Measurements from ENCODE around the gene AMZ1.

The AMZ1 gene

DNA sequence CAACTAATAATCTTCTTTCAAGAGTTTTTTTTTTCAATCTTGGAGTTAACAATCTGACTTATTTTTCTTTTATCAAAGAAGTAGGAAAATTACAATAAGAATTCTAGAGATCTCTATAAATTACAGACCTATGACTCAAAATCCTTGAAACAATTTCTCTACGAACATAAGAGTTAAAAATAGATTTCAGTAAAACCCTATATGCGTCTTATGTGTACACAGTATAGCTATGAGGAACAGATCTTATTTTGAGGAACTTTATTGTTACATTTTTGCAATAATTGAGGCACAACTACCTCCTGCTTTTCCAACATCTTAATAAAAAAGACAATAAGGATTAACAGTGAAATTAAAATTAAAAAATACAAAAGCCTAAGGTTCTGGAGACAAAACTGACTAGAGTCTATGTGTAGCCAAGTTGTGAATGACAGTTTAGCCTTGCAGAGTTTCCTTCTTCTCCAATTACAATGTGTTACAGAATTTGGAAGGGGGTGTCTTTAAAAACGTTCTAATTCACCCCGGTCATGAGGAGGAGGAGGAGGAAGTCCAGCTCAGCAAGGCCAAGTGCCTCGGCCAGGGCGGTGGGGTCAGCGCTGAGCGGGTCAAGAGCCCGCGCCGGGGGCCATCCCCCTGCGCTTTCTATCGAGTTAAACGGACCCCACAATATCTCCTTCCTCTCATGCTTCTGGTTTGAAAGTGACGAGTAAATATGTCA lies 40.5 kb downstream of the AMZ1 start:
- WGBS (ENCODE audit: extremely low coverage, insufficient coverage, insufficient read length): no CpG with 5 or more reads among the region's 15 CpGs
- H2BK5ac ChIP-seq (ENCODE audit: low read depth, low read length, poor library complexity): no peak overlapping the region

GRCh38 chr7:2729031-2729892 lies 41.3 kb downstream of the AMZ1 start:
- peak overlapping the region; percentile 21 for H3K14ac ChIP-seq (ENCODE audit: low read length)
- H2BK120ac ChIP-seq (ENCODE audit: insufficient read depth, low read length, poor library complexity): no peak overlapping the region
- H4K91ac ChIP-seq (ENCODE audit: low read depth, low read length): peak overlapping the region; percentile 29
- no peak overlapping the region for H4K12ac ChIP-seq (ENCODE audit: low read depth, low read length)
- peaks cover 39 to 40% of the 10 kb centered on the region in 2 experiments for H3K4me1 ChIP-seq (ENCODE audit: control insufficient read depth in 1 of 2, insufficient read depth in 2 of 2, low read length in 2 of 2)
- no peak overlapping the region for H3K23ac ChIP-seq (ENCODE audit: low read length)
- H3K79me2 ChIP-seq (ENCODE audit: control insufficient read depth, insufficient read depth, low read length, poor library complexity): peaks cover 12% of the 10 kb centered on the region
- H2AFZ ChIP-seq (ENCODE audit: insufficient read depth, low read length, poor library complexity): no peak overlapping the region
- peak overlapping the region; percentile 10 for H2BK5ac ChIP-seq (ENCODE audit: low read depth, low read length, poor library complexity)
- peaks cover 29% of the 10 kb centered on the region for H3K79me1 ChIP-seq (ENCODE audit: low read length)
- H3K9ac ChIP-seq (ENCODE audit: low read length): no peak overlapping the region
- H2AK5ac ChIP-seq (ENCODE audit: low read length): no peak overlapping the region
- peak overlapping the region; percentile 28 for H3K4ac ChIP-seq (ENCODE audit: low read depth, low read length)
- no CpG with 5 or more reads among the region's 37 CpGs for WGBS (ENCODE audit: extremely low coverage, insufficient coverage, insufficient read length)
- peak overlapping the region; percentile 9 for H4K8ac ChIP-seq (ENCODE audit: low read depth, low read length)
- H2BK12ac ChIP-seq (ENCODE audit: low read length): no peak overlapping the region
- no peaks in the 10 kb centered on the region for H3K27me3 ChIP-seq (ENCODE audit: insufficient read depth, low read length)
- H3K27ac ChIP-seq (ENCODE audit: low read depth, low read length): peak overlapping the region; percentile 85
- no peak overlapping the region for H3K4me3 ChIP-seq (ENCODE audit: low read depth, low read length)
- peak in 1 of 2 donors; percentile 46 for DNase-seq
- H3K4me2 ChIP-seq (ENCODE audit: low read length): no peak overlapping the region
- peaks cover 11% of the 10 kb centered on the region for H3K9me3 ChIP-seq (ENCODE audit: insufficient read depth, low read depth, low read length)
- H3K18ac ChIP-seq (ENCODE audit: low read length): peak overlapping the region; percentile 47
- peaks cover 44 to 59% of the 10 kb centered on the region in 2 experiments for H3K36me3 ChIP-seq (ENCODE audit: control insufficient read depth in 1 of 2, insufficient read depth in 2 of 2, low read length in 2 of 2)

More for the DNA sequence above, 40.5 kb downstream of the AMZ1 start:
- Histone ChIP-seq H4K91ac (ENCODE audit: low read depth, low read length) (peak overlapping the region; percentile 29), H3K79me1 (ENCODE audit: low read length) (peaks cover 23% of the 10 kb centered on the region), H2BK120ac (ENCODE audit: insufficient read depth, low read length, poor library complexity) (no peak overlapping the region), H2AK5ac (ENCODE audit: low read length) (no peak overlapping the region), H2BK12ac (ENCODE audit: low read length) (no peak overlapping the region), H3K79me2 (ENCODE audit: control insufficient read depth, insufficient read depth, low read length, poor library complexity) (peaks cover 11% of the 10 kb centered on the region), H2AFZ (ENCODE audit: insufficient read depth, low read length, poor library complexity) (no peak overlapping the region), H3K18ac (ENCODE audit: low read length) (no peak overlapping the region), H3K9me3 (ENCODE audit: insufficient read depth, low read depth, low read length) (peaks cover 8% of the 10 kb centered on the region), H3K4me3 (ENCODE audit: low read depth, low read length) (no peak overlapping the region), H3K4ac (ENCODE audit: low read depth, low read length) (no peak overlapping the region), H3K4me2 (ENCODE audit: low read length) (no peak overlapping the region), H4K8ac (ENCODE audit: low read depth, low read length) (no peak overlapping the region), H4K12ac (ENCODE audit: low read depth, low read length) (no peak overlapping the region), H3K36me3 (ENCODE audit: control insufficient read depth in 1 of 2, insufficient read depth in 2 of 2, low read length in 2 of 2) (peaks cover 48 to 61% of the 10 kb centered on the region in 2 experiments), H3K9ac (ENCODE audit: low read length) (no peak overlapping the region), H3K27me3 (ENCODE audit: insufficient read depth, low read length) (no peaks in the 10 kb centered on the region), H3K27ac (ENCODE audit: low read depth, low read length) (peak overlapping the region; percentile 85), H3K23ac (ENCODE audit: low read length) (no peak overlapping the region), H3K4me1 (ENCODE audit: control insufficient read depth in 1 of 2, insufficient read depth in 2 of 2, low read length in 2 of 2) (peaks cover 32 to 34% of the 10 kb centered on the region in 2 experiments), H3K14ac (ENCODE audit: low read length) (no peak overlapping the region)
- no peak for DNase-seq

DNA sequence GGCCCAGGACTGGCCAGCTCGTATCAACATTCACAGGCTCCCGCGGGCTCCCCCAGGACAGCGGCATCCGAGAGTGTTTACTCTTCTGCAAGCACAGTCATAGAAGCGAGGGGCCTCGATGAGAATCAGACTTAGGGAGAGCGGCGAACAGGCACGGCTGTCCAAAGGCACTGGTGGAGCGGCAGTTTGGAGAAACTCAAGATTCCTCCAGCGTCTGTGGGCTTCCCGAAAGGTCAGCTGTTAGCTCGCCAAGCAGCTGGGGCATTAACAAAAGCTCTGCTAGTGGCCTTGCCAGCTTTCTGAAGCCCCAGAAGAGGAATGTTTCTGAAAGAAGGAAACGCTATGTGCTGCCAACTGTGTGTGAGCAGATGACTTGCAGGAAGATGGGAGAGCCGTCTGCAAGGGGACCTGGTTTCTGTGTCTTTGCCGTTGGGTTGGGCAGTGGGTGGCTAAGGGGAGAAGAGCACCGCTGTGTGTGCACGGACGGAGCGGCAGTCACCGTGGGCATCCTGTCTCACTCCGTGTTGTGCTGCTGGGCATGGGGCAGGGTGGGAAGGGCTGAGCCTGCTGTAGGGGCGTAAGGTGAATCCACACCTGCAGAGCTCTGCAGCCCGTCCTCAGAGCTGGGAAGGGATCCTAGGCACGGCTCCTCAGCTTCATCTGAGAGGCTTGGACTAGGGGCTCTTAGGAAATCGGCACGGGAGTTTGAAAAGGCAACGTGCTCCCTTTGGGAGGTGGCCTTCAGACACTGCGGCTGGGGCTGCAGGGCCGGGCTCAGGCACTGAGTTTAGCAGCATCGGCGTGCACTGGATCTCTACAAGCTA lies 42.1 kb downstream of the AMZ1 start:
- Histone ChIP-seq H3K36me3 (ENCODE audit: control insufficient read depth in 1 of 2, insufficient read depth in 2 of 2, low read length in 2 of 2) (peaks cover 41 to 52% of the 10 kb centered on the region in 2 experiments), H2AFZ (ENCODE audit: insufficient read depth, low read length, poor library complexity) (no peak overlapping the region), H4K91ac (ENCODE audit: low read depth, low read length) (peak overlapping the region; percentile 73), H3K27ac (ENCODE audit: low read depth, low read length) (peak overlapping the region; percentile 85), H3K4me3 (ENCODE audit: low read depth, low read length) (peak overlapping the region; percentile 19), H3K4ac (ENCODE audit: low read depth, low read length) (peak overlapping the region; percentile 28), H2BK5ac (ENCODE audit: low read depth, low read length, poor library complexity) (peak overlapping the region; percentile 60), H3K79me2 (ENCODE audit: control insufficient read depth, insufficient read depth, low read length, poor library complexity) (peaks cover 14% of the 10 kb centered on the region), H3K18ac (ENCODE audit: low read length) (peak overlapping the region; percentile 69), H3K14ac (ENCODE audit: low read length) (peak overlapping the region; percentile 51), H3K4me1 (ENCODE audit: control insufficient read depth in 1 of 2, insufficient read depth in 2 of 2, low read length in 2 of 2) (peaks cover 46 to 49% of the 10 kb centered on the region in 2 experiments), H3K27me3 (ENCODE audit: insufficient read depth, low read length) (no peaks in the 10 kb centered on the region), H3K79me1 (ENCODE audit: low read length) (peaks cover 30% of the 10 kb centered on the region), H3K23ac (ENCODE audit: low read length) (no peak overlapping the region), H3K4me2 (ENCODE audit: low read length) (peak overlapping the region; percentile 42), H2BK120ac (ENCODE audit: insufficient read depth, low read length, poor library complexity) (peak overlapping the region; percentile 44), H3K9ac (ENCODE audit: low read length) (no peak overlapping the region), H2AK5ac (ENCODE audit: low read length) (peak overlapping the region; percentile 36), H4K8ac (ENCODE audit: low read depth, low read length) (peak overlapping the region; percentile 9), H4K12ac (ENCODE audit: low read depth, low read length) (no peak overlapping the region), H3K9me3 (ENCODE audit: insufficient read depth, low read depth, low read length) (peaks cover 11% of the 10 kb centered on the region), H2BK12ac (ENCODE audit: low read length) (peak overlapping the region; percentile 61)
- WGBS (ENCODE audit: extremely low coverage, insufficient coverage, insufficient read length): no CpG with 5 or more reads among the region's 33 CpGs
- DNase-seq: no peak
